Measurements from ENCODE around the gene EMP2.

Gene EMP2

DNA sequence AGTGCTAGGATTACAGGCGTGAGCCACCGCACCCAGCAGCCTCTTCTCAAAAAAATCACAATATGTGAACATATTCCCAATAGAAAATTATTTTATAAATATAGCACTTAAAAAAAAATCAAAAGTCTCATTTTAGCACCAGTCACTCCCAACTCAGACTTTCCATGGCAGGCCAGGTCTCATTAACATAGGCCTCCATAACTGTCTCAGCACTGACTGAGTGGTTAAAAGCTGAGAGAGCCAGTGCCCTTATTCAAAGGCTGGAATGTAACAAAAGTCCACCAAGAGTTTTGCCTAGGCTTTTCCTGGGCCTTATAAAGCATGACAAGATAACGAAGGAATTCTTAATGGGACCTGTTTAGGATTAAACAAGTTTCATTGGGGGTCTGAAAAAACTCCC lies 79.8 kb downstream of the EMP2 start:
- DNase-seq (ENCODE audit: low read depth) = no peak
- no peak overlapping the region for H3K4me3 ChIP-seq (ENCODE audit: control insufficient read depth, low read depth, low read length)
- TF ChIP-seq, protein P1, sequence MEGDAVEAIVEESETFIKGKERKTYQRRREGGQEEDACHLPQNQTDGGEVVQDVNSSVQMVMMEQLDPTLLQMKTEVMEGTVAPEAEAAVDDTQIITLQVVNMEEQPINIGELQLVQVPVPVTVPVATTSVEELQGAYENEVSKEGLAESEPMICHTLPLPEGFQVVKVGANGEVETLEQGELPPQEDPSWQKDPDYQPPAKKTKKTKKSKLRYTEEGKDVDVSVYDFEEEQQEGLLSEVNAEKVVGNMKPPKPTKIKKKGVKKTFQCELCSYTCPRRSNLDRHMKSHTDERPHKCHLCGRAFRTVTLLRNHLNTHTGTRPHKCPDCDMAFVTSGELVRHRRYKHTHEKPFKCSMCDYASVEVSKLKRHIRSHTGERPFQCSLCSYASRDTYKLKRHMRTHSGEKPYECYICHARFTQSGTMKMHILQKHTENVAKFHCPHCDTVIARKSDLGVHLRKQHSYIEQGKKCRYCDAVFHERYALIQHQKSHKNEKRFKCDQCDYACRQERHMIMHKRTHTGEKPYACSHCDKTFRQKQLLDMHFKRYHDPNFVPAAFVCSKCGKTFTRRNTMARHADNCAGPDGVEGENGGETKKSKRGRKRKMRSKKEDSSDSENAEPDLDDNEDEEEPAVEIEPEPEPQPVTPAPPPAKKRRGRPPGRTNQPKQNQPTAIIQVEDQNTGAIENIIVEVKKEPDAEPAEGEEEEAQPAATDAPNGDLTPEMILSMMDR (IDR thresholded peaks at IDR 0.05; ENCODE audit: control insufficient read depth, insufficient read depth, low read depth, low read length, missing control alignments) = no peak

DNA sequence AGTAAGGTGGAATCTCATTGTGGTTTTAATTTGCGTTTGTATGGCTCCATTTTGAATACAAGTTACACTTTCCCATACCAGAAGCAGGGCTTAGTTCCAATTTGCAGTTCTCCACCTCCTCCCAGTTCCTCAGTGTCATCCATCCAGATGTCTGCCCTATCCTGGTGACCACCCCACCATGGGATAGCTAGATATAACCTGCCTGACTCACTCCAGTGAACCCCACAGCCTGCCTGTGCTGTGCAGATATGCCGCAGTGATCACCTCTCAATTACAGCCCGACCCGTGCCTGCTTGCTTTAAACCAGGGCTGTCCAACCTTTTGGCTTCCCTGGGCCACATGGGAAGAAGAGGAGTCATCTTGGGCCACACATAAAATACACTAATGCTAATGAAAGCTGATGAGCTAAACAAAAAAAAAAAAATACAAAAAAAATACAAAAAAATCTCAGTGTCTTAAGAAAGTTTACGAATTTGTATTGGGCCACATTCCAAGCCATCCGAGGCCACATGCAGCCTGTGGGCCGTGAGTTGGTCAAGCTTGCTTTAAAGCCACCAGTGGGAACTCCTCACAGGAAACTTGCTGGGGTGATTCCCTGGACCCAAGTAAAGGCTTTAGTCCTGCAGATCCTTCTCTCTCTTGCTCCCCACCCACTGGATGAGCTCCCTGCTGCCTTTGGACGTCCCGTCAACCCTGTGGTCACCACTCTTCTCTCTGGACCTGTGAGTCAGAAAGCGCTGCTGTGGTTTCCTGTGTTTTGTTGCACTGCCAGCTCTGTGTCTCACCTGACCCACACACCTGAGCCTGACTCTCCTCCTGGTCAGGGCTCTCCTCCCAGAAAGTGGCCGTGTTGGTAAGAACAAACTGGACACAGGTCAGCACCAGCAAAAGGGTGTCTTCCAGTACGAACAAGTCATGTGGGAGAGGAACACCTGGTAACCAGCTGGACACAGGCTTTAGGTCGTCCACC lies 83.0 kb downstream of the EMP2 start:
- H3K4me3 ChIP-seq (ENCODE audit: control insufficient read depth, low read depth, low read length) = no peak overlapping the region
- TF ChIP-seq, protein P1 (IDR thresholded peaks at IDR 0.05; ENCODE audit: control insufficient read depth, insufficient read depth, low read depth, low read length, missing control alignments) = no peak
- DNase-seq (ENCODE audit: low read depth) = no peak

DNA sequence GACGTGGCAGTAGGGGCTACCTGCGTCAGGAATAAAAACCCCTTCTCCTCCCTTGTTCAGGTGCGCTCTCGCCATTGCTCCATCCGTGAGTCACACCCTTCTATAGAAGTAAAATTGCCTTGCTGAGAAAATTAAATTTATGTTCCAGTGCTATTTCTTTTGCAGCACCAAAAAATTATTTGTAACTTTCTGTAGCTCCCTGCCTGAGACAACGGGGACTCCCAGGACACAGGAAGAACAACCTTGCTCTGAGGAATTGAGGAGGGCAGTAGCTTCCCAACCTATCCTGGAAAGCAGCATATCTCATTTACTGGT lies 85.4 kb downstream of the EMP2 start:
- no peak overlapping the region for H3K4me3 ChIP-seq (ENCODE audit: control insufficient read depth, low read depth, low read length)
- TF ChIP-seq, protein P1 (IDR thresholded peaks at IDR 0.05; ENCODE audit: control insufficient read depth, insufficient read depth, low read depth, low read length, missing control alignments) = no peak
- no peak for DNase-seq (ENCODE audit: low read depth)

DNA sequence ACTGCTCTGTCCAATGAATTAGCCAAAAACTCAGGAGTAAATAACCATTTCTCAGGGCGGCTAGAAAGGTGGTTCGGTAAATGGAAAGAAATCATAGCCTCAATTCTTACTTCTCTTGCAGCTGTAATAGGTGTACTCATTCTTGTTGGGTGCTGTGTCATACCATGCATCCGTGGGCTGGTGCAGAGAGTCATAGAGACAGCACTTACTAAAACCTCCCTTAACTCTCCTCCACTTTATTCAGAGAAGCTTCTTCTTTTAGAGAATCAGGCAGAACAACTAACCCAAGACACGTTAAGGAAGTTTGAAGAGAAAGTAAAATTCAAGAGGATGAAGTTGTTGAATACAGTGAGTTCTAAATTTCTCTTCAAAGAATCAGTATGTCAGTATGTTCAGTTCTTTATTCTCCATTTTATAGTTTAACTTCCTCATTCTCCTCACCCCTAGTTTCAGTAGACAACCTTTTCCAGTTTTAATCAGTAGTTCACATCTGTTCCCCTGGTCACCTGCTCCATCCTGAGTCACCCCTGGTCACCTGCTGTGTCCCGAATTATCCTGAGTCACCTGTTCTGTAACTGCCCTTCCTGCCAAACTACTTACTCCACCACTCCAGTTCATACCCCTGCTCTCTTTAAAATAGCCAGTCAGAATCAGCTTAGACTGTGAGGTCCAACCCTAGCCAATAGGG lies 85.9 kb downstream of the EMP2 start:
- no peak overlapping the region for H3K4me3 ChIP-seq (ENCODE audit: control insufficient read depth, low read depth, low read length)
- TF ChIP-seq, protein P1 (IDR thresholded peaks at IDR 0.05; ENCODE audit: control insufficient read depth, insufficient read depth, low read depth, low read length, missing control alignments) = no peak
- no peak for DNase-seq (ENCODE audit: low read depth)

DNA sequence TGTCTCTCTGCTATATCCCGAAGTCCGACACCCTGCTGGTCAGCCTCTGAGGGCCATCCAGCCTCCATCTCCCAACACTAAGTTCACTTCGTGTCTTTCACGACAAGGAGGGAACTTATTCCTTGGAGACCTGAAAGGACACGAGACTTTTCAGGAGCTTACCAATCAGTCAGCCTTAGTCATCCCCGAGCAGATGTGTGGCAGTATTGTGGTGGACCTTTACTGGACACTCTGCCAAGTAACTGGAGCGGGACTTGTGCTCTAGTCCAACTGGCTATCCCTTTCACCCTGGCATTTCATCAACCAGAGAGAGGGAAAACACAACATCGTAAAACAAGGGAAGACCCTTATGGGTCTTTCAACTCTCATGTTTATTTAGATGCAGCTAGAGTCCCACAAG lies 87.1 kb downstream of the EMP2 start:
- TF ChIP-seq, protein P1 (IDR thresholded peaks at IDR 0.05; ENCODE audit: control insufficient read depth, insufficient read depth, low read depth, low read length, missing control alignments) = no peak
- no peak for DNase-seq (ENCODE audit: low read depth)
- H3K4me3 ChIP-seq (ENCODE audit: control insufficient read depth, low read depth, low read length) = no peak overlapping the region

DNA sequence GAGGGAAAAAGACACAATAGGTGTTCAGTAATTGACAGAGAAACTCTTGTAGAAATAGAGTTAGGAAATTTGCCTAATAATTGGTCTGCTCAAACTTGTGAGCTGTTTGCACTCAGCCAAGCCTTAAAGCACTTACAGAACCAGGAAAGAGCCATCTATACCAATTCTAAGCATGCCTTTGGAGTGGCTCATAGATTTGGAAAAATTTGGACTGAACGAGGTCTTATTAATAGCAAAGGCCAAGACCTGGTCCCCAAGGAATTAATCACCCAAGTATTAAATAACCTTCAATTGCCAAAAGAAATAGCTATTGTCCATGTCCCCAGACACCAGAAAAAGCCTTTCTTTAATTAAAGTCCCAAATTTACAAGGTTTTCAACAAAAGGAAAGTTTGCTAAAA lies 90.3 kb downstream of the EMP2 start:
- no peak overlapping the region for H3K4me3 ChIP-seq (ENCODE audit: control insufficient read depth, low read depth, low read length)
- TF ChIP-seq, protein P1 (IDR thresholded peaks at IDR 0.05; ENCODE audit: control insufficient read depth, insufficient read depth, low read depth, low read length, missing control alignments) = no peak
- no peak for DNase-seq (ENCODE audit: low read depth)
